Astrocyte of the hippocampus (primary cell): Measurements from ENCODE around the gene LRRN4CL.
"Not testable (repeated sequence)": the region's sequence is repeated elsewhere in the genome, so short reads cannot be mapped to it uniquely, and the experiment has no call there.

Source experiments
- DNase-seq: peaks from one replicate; pipeline ENCODE4 v3.0.0; 2011; ENCODE audit warnings: low read depth, low spot score

LRRN4CL gene

GRCh38 chr11:62676698-62677097 lies 12.6 kb downstream of the LRRN4CL start:
- DNase-seq: no peak

- DNase-seq: not testable (repeated sequence)
These were observed 13.9 kb downstream of the LRRN4CL start for GRCh38 chr11:62675415-62675814.

- no peak for DNase-seq
These were observed 16.2 kb downstream of the LRRN4CL start for GRCh38 chr11:62673196-62673525.

- peak; percentile 92 for DNase-seq
These were observed 17.5 kb downstream of the LRRN4CL start, which contains the start of the genes LBHD1 and UQCC3 for GRCh38 chr11:62671608-62672389. Gene LBHD1 (minus strand): TSS chr11:62672267. CDS start chr11:62670031, 2,236 bp downstream. Gene UQCC3 (plus strand): TSS chr11:62671673. CDS start chr11:62671746, 73 bp downstream.

DNA sequence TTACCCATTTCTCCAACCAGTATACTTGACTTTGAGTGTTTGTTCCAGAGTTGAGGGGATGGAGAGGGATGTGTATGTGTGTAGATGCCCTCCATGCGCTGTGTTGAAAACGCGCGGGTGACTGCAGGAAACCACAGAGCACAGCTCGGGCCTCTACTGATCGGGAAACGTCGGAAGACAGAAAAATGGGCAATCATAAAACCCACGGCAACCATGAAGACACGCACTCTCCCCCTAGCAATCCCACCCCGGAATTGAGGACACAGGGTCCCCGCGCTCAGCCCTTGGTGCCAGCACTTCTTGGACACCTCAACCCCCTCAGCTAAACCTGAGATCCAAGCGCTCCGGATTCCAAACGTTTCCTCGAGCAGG lies 18.1 kb downstream of the LRRN4CL start:
- no peak for DNase-seq

- no peak for DNase-seq
These were observed 19.7 kb downstream of the LRRN4CL start for GRCh38 chr11:62669420-62670161.

DNA sequence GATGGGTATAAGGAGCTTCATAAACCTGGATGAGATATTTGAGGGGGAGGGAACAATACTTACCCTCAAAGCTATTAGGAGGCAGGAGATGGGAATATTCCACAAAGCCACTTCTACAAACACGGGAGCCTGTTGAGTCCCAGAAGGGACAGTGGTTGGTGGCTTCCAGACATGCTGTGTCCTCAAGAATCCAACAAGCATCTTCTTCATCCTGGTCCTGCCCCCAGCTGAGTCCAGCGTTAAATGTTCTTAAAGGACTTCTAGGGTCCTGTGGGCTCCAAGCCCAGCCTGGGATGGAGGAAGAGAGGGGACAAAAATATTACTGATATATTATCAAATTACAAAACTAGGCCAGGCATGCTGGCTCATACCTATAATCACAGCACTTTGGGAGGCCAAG lies 21.9 kb downstream of the LRRN4CL start:
- no peak for DNase-seq

DNA sequence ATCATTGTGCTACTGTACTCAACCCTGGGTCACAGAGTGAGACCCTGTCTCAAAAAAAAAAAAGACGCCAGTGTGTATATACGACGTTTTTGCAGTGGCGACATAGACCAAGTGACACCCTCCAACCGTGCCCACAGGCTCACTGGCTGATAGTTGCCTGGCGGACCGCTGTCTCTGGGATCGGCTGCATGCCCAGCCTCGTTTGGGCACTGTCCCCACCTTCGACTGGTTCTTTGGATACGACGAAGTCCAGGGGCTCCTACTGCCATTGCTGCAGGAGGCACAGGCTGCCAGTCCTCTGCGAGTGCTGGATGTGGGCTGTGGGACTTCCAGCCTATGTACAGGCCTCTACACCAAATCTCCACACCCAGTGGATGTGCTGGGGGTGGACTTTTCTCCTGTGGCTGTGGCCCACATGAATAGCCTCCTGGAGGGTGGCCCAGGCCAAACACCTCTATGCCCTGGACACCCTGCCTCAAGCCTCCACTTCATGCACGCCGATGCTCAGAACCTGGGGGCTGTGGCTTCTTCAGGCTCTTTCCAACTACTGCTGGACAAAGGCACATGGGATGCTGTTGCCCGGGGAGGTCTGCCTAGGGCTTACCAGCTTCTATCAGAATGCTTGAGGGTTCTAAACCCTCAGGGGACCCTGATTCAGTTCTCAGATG lies 22.9 kb downstream of the LRRN4CL start:
- DNase-seq: peak; percentile 17

DNA sequence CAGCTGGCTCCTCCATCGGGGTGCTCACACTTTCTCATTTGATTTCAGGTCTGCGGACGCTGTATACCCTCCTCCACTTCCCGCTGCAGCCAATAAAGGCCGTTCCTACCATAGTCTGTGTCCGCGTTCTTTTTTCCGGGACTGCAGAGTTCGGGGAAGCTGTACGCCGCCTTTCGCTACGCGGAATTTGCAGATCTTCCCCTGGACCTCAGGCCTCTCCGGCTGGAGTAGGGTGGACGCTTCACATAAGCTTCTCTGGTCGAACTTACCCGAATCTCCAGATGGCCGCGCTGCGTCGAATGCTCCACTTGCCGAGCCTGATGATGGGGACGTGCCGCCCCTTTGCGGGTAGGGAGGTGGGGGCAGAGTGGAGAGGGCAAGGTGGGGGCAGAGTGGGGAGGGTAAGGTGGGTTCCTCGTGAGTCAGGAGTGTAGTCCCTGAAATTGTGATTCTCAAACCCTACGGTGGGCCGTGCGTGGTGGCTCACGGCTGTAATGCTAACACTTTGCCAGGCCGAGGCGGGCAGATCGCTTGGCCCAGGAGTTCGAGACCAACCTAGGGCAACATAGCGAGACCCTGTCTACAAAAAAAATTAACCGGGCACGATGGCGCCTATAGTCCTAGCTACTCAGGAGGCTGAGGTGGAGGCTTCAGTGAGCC lies 23.6 kb downstream of the LRRN4CL start:
- peak; percentile 84 for DNase-seq

- peak; percentile 98 for DNase-seq
These were observed 24.2 kb downstream of the LRRN4CL start, which contains the start of the genes C11orf98 and CSKMT for GRCh38 chr11:62665075-62665598. Gene C11orf98 (minus strand): TSS chr11:62665210. CDS start chr11:62665169, 41 bp downstream. Gene CSKMT (plus strand): TSS chr11:62665312. CDS start chr11:62665880, 568 bp downstream.

- peak; percentile 74 for DNase-seq
These were observed 24.8 kb downstream of the LRRN4CL start for GRCh38 chr11:62664405-62665074.

DNA sequence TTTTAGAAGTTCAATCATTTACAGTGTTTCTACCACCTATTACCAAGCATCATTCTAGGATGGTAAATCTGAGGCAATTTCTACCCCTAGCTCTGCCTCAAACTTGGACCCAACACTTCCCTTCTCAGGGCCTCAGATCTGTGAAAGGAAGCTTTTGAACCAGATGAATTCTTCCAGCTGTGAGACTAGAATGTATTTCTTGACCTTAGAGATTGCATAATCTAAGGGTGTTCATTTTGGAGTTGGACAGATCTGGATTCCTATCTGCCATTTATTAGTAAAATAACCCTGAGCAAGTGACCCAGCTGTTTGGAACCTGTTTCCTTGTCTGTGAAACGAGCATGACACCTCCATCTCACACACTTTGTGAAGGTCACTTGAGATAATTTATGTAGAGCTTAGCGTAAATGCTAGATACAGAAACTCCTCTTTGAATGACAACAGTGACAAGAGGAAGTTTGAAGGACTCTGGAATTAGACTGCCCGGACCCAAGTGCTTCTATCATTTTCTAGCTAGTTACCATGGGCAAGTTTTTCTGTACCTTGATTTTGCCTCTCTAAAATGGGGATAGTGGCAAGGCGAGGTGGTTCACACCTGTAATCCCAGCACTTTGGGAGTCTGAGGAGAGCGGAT lies 32.4 kb downstream of the LRRN4CL start:
- DNase-seq: no peak

GRCh38 chr11:62654297-62654696 lies 35.0 kb downstream of the LRRN4CL start:
- DNase-seq: no peak

- no peak for DNase-seq
These were observed 36.9 kb downstream of the LRRN4CL start for GRCh38 chr11:62652161-62653006.

- not testable (repeated sequence) for DNase-seq
These were observed 39.0 kb downstream of the LRRN4CL start for GRCh38 chr11:62650283-62650682.

- no peak for DNase-seq
These were observed 39.8 kb downstream of the LRRN4CL start for GRCh38 chr11:62649486-62649885.

DNA sequence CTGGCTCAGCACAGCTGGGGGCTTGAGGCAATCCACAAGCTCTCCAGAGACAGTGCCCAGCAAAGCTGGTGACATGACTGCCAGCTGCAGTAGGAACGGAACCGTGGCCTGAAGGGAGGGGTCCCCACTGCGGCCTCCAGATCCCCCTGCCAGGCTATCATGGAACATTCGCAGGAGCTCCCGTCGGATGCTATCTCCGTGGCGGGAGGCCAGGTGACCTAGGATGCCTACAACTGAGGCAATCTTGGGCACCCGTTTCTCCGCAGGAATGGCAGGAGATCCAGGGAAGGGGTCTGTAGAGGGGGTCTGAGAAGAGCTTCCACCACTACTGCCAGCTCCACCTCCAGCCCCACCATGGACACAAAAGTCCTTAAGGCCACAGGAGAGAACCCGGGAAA lies 40.4 kb downstream of the LRRN4CL start:
- DNase-seq: no peak

DNA sequence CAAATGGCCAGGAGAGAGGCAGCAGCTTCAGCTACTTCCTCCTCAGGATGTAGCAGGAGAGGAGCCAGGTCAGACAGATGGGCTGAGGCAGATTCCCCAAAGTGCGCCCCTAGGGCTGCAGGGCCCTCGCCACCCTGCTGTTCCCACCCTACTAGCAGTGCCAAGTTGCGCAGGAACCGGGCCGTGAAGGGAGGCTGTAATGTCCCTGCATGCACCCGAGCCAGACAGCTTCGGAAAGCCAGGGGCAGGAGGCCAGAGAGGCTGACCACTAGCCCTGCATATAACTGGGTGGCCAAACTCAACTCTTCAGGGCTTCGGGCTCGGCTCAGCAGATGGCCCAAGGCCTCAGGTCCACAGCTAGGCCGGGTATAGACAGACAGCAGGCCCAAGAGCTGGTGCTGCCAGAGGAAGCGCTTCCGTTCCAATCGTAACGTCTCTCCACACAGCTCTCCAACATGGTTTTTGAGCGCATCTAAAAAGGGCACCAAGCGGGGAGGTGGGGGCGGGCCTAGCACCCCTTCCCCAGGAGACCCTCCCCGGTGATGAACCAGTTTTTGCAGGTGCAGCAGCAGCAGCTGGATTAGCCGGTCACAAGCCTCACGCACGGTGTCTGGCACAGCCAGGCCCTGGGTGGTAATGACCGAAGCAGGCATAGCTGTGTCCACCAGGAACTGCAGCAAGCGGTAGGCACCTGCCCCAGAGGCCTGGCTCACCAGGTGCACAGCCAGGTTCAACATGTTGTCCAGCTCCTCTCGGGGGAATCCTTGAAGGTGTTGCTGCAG lies 41.0 kb downstream of the LRRN4CL start:
- DNase-seq: no peak

DNA sequence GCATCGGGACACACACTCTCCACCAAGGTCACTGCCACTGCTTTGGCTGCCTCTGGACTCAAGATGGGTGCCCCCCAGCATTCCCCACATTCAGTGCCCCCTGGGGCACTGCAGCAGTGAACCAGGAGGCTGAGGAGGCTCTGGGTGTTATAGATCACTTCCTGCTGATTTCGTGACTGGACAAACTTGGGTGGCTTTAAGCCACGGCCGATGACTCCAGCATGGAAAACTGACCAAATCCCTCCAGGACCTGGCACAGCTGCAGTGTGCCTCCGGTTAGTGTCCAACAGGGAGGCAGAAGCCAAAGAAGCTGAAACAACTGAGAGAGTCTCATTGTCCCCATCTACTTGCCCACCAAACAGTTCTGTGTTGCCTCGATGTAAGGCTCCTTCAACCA lies 41.7 kb downstream of the LRRN4CL start:
- DNase-seq: no peak
